GM18873 (cell line): ENCODE measurements around the gene SLC66A3.
A peak's percentile ranks its signal among the peaks of the same experiment; 100 is the strongest.

ENCODE experiments used
- ATAC-seq: cut with Tn5 transposase; IDR thresholded peaks from one replicate; pipeline ENCODE4 v1.9.1; 2021; ENCODE audit warnings: mild to moderate bottlenecking, moderate library complexity, moderate number of reproducible peaks; ENCODE audit not compliant: unreplicated experiment, low FRiP score

SLC66A3 gene

GRCh38 chr2:11155381-11156035, at the start of gene SLC66A3:
Gene SLC66A3, plus strand, starts transcription at chr2:11155467. Its CDS starts 80 bp downstream, at chr2:11155547.
- peak; percentile 70 for ATAC-seq

DNA sequence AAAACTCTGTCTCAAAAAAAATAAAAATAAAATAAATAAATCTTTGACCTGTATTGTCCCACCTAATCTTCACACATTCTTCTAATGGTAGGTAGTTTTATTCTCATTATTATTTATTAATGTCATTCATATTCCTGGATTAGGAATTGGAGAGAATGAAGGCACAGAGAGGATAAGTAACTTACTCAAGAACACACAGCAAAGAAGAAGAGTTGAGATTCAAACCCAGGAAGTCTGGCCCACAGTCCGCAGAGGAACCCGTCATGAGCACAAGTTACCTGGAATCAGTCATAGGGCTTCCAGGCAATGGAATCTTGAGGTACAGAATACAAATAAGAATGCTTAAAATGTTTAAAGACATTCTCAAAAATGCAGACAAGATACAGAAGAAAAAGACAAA, 46.3 kb upstream of the SLC66A3 start:
- ATAC-seq: no peak

- no peak for ATAC-seq
These were observed 42.3 kb upstream of the SLC66A3 start for GRCh38 chr2:11112870-11113428.

- no peak for ATAC-seq
These were observed 37.5 kb upstream of the SLC66A3 start for GRCh38 chr2:11117776-11118175.

DNA sequence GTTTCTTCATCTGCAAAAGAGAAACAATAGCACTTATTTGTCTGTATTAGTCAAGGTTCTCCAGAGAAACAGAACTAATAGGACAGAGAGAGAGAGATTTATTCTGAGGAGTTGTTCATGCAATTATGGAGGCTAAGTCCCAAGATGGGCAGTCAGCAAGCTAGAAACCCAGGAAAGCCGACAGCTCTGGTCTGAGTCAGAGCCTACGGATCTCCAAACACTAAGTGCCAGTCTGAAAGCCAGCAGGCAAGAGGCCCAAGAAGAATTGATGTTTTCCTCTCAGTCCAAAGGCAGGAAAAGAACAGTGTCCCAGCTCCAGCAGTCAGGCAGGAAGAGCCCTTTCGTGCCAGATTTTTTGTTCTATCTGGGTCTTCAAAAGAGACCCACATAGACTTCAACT, 36.5 kb upstream of the SLC66A3 start:
- no peak for ATAC-seq

- ATAC-seq: no peak
These were observed 34.0 kb upstream of the SLC66A3 start for GRCh38 chr2:11121099-11121822.

- no peak for ATAC-seq
These were observed 33.5 kb upstream of the SLC66A3 start for GRCh38 chr2:11121823-11122155.

DNA sequence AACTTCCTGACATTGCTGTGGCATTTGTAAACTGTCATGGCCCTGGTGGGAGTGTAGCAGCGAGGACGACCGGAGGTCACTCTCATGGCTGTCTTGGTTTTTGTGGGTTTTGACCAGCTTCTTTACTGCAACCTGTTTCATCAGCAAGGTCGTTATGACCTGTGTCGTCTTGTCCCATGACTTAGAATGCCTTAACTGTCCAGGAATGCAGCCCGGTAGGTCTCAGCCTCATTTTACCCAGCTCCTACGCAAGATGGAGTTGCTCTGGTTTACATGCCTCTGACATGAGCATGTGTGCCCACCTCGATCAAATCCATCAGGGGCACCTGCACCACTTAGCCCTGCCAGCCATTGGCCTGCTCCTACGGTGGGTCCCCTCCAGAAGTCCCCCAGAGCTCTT, 32.9 kb upstream of the SLC66A3 start:
- no peak for ATAC-seq

- ATAC-seq: no peak
These were observed 32.1 kb upstream of the SLC66A3 start for GRCh38 chr2:11123001-11123809.

GRCh38 chr2:11123856-11124759, 31.2 kb upstream of the SLC66A3 start:
- no peak for ATAC-seq

DNA sequence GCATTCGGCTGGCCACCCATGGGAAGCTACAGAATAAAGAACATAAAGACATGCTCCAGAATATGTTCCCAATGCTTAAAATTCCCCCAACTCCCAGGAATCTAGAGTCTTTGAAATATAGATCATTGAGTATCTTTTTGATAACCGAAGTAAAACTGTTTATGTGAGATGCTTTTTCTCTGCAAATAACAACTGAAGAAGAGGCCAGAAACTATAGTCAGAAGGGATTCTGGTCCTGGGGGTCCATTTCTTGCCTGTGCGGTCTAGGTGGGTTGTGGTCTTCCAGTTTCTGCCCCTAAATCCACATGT, 30.6 kb upstream of the SLC66A3 start:
- no peak for ATAC-seq

DNA sequence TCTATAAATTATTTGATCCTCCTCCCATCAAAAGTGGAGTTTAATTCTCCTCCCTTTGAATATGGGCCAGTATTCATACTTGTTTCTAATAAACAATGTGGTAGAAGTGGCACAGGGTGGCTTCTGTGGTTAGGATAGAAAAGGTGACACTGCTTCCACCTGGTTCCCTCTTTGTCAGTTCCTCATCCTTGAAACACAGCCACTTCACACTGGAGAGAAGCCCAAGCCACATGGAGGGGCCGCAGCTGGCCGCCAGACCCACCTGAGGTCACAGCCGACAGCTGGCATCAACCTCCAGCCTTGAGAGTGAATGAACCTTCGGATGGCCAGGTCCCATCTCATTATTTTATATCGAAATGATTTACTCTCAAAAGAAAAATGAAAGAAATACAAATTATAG, 27.5 kb upstream of the SLC66A3 start:
- ATAC-seq: no peak

- ATAC-seq: no peak
These were observed 26.9 kb upstream of the SLC66A3 start for GRCh38 chr2:11128243-11128951.

DNA sequence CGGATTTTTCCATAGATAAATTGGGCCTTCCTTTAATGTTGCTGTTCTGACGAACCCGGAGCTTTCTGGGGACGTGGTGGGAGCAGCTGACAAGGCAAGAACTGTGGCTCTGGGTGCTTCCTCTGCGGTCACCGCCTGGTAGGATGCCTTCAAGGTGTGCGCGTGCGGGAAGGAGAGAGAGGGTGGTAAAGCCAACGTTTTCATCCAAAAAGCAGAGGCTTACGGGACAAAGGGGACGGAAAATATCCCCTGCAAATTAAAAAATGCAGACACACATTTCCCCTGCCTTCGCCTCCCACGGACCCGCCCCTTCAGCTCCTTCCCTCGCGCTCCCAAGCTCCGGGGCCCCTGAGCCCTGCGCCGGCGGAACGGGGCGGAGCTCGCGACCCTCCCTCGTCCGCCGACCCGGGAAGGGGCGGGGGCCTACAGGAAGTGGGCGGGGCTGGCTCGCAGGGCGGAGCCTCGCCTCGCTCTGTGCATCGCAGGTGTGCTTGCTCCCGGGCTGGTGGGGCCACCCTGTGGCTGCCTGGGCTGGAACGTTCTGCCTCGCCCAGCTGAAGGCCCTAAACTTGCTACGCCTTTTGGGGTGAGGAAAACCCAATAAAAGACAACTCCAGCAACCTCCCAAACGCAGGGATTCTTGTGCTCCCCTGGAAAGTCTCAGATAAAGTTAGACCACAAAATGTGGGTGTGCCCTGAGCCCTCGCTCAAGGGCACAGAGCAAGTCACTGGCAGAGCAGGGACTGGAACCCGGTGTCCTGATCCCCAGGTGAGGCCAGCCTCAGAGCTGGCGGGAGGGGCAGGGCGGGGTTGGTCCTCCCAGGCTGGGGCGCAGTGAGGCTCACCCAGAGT, 25.4 kb upstream of the SLC66A3 start:
- ATAC-seq: no peak

DNA sequence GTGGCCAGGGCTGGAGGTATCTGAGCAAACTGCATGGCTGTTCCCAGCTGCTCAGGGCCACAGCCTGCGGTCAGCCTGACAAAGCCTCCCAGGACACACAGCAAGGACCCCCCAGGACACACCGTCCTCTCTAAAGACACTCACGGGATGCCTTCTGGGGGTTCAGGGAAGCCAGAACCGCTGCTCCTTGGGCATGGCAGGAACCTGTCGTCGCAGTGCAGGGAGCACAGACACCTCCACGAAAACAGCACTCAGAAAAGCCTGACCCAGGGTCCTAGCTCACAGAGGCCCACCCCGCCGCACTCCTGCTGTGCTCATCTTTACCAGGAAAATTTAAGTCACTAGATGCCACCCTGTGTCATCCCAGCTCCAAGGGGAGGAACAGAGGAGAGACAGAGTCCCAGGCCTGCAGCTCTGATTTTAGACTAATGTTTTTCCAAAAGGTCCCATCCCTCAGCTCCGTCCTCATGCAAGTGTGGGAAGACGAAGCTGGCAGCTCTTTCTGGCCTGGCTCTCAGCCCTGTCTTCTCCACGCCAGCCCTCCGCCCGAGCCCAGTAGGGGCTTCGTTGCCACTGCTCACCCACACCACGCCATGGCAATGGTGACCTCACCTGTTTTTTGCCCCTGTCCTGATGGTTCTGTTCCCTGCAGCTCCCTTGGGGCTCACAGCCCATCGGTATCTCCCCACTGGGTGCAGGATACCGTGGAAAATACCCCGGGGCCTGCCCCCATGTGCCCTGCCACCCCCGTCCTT, 23.9 kb upstream of the SLC66A3 start:
- ATAC-seq: no peak

- no peak for ATAC-seq
These were observed 23.1 kb upstream of the SLC66A3 start for GRCh38 chr2:11132036-11132671.

GRCh38 chr2:11133238-11133935, 21.9 kb upstream of the SLC66A3 start:
- ATAC-seq: no peak
